Kidney epithelial cell (primary cell): Measurements from ENCODE around the gene DNPH1. TPM values are rescaled to one million over a fixed set of nuclear protein-coding genes. Genes with fewer than 3 reads are reported as not detected.

ENCODE experiments used
- DNase-seq: peaks from one replicate; pipeline ENCODE4 v3.0.0-alpha.2; 2010; ENCODE audit warnings: low read depth
- H3K27me3 ChIP-seq: 2 replicates; pipeline ENCODE4 v1.6.0; 2011; ENCODE audit warnings: low read length; ENCODE audit not compliant: control insufficient read depth, insufficient read depth
- H3K36me3 ChIP-seq: 2 replicates; pipeline ENCODE4 v1.5.1; 2011; ENCODE audit warnings: low read length; ENCODE audit not compliant: control insufficient read depth, insufficient read depth
- H3K4me3 ChIP-seq: 2 replicates; pipeline ENCODE4 v1.5.1; 2011; ENCODE audit warnings: low read depth, mild to moderate bottlenecking, control low read depth, low read length
- total RNA-seq: library from RNA; depleted of rRNA; stranded (reverse); fragments of >200 nt; gene quantifications from 2 replicates; pipeline ENCODE4 v1.2.3, GENCODE V29; 2015
- TF ChIP-seq, protein P1 (sequence below): IDR thresholded peaks from 2 replicates; pipeline ENCODE4 v1.5.1; 2011; ENCODE audit warnings: mild to moderate bottlenecking, moderate library complexity, low read length, control low read depth, inconsistent platforms; ENCODE audit not compliant: insufficient read depth, poor library complexity, severe bottlenecking

Gene DNPH1, protein sequence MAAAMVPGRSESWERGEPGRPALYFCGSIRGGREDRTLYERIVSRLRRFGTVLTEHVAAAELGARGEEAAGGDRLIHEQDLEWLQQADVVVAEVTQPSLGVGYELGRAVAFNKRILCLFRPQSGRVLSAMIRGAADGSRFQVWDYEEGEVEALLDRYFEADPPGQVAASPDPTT
- total RNA-seq, result 239 and 284 TPM in 2 replicates

DNA sequence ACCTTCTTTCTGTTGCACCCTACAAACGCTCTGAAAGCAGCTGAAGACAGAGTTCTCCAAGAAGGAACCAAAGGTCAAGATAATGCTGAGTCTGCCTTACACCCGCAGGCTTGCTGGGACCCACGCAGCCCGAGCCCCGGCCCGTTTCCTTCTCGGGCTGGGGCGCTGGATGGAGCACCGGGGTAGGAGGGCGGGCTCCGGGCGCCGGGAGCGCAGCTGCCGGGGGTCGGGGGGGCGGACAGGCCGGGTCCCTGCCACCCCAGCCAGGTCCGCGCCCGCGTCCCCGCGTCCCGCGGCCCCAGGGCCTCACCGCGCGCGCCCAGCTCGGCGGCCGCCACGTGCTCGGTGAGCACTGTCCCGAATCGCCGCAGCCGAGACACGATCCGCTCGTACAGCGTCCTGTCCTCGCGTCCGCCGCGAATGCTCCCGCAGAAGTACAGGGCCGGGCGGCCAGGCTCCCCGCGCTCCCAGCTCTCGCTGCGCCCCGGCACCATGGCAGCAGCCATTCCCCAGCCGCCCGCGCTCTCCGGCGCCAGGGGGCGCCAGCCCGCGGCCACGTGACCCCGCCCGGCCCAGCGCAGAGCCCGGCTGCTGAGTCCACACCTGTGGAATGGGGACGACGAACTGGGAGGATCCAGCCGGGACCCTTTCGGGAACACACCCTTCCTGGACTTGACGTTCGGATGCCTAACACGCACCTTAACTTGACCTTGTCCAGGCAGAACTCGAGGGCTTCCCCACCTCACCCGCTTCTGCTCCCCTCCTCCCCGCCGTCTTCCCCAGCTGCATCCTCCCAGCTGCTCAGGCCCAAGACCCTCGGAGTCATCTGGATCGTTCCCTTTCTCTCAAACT, at the start of gene DNPH1:
DNPH1 (minus strand) TSS at position 531 of the 852 bp plus-strand sequence; CDS start at position 506, 25 bp downstream.
- TF ChIP-seq, protein P1, sequence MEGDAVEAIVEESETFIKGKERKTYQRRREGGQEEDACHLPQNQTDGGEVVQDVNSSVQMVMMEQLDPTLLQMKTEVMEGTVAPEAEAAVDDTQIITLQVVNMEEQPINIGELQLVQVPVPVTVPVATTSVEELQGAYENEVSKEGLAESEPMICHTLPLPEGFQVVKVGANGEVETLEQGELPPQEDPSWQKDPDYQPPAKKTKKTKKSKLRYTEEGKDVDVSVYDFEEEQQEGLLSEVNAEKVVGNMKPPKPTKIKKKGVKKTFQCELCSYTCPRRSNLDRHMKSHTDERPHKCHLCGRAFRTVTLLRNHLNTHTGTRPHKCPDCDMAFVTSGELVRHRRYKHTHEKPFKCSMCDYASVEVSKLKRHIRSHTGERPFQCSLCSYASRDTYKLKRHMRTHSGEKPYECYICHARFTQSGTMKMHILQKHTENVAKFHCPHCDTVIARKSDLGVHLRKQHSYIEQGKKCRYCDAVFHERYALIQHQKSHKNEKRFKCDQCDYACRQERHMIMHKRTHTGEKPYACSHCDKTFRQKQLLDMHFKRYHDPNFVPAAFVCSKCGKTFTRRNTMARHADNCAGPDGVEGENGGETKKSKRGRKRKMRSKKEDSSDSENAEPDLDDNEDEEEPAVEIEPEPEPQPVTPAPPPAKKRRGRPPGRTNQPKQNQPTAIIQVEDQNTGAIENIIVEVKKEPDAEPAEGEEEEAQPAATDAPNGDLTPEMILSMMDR, result peak; percentile 18

DNA sequence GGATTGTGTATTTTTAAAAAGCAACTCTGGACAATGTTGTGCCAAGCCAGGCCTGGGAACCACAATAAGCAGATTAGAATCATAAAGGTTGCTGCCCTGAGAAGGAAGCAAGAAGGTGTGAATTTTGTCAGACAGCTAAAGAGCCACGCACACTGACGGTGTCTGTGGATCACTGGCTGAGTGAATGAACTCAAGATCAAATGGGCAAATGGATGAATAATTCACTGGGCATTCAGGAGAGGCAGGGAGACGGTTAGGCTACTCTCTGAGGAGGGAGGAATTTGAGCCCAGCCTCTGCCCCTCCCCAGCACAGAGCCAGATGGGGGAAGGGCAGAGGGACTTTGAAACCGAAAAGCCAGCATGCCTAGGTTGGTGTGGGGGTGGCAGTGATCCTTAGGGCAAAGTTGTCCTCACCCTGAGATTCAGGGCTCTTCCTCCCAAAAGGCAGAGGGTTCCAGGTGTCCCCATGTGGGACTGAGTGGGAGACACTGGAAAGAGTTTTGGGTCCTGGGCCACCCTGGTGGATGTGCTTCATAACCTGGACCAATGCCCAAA, 49.3 kb upstream of the DNPH1 start:
- Histone ChIP-seq H3K27me3 (peaks cover 39% of the 10 kb centered on the region), H3K4me3 (no peak overlapping the region), H3K36me3 (no peaks in the 10 kb centered on the region)
- DNase-seq, result peak; percentile 29
- TF ChIP-seq, protein P1, result no peak

More for the DNA sequence above, at the start of gene DNPH1:
- Histone ChIP-seq H3K4me3 (peak within 1 kb of the TSS; percentile 54), H3K27me3 (peaks cover 3% of the 10 kb centered on the region), H3K36me3 (peaks cover 1% of the 10 kb centered on the region)
- no peak for DNase-seq

DNA sequence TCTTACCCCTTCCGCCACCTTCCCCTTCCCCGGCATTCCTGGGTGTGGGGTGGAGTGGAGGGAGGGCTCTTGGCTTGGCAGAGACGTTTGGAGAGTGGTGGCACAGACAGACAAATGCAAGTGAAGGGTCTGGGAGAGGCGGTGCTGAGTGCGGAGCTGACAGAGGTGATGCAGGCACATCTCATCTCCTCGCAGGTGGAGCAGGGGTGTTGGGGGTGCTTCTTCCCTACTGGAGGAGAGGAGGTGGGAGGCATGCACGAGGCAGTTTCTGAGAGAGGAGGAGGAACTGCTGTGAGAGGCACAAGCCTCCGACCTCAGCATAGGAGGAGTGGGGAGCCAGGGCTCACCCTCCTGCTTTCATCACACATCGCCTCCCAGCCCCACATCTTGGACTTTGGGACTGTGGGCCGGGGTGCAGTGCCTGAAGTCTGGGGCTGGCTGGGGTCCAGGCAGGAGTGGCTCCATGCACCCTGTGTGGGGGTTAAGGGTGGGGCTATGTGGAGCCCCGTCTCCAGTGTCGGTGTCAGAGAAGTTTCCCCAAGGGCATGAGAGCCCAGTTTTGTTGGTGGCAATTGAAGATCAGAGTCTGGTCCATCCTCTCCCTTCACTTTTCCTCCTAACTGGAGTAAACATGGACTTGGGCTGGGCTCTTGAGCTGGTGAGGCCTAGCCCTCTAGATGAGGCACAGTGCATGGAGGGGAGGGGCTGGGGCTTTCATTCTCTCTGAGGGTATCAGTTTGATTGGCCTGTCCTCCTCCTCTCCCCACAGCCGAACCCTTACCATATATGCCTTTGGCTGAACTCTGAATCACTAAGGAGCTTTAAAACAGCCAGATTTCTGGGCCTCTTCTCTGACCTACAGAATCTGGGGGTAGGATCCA, 48.6 kb upstream of the DNPH1 start:
- H3K4me3 ChIP-seq, result no peak overlapping the region
- no peak for DNase-seq
- TF ChIP-seq, protein P1, result no peak
- no peaks in the 10 kb centered on the region for H3K36me3 ChIP-seq
- peaks cover 36% of the 10 kb centered on the region for H3K27me3 ChIP-seq

DNA sequence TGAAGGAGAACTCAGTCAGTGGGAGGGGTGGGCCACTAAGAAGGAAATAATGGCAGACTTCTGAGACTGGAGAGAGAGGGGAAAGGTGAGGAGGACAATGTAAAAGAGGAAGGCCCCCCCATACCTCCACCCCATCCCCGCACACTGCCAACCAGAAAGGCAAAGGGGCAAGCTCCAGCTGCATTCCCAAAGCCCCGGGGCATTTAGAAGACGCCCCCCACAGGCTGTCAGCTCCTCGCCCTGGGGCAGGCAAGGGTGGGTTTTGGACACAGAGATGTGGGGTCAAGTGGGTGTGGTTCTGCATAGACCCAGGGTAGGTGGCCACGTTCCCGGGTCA, 48.0 kb upstream of the DNPH1 start:
- TF ChIP-seq, protein P1, result no peak
- Histone ChIP-seq H3K27me3 (peaks cover 30% of the 10 kb centered on the region), H3K4me3 (no peak overlapping the region), H3K36me3 (no peaks in the 10 kb centered on the region)
- DNase-seq, result no peak

DNA sequence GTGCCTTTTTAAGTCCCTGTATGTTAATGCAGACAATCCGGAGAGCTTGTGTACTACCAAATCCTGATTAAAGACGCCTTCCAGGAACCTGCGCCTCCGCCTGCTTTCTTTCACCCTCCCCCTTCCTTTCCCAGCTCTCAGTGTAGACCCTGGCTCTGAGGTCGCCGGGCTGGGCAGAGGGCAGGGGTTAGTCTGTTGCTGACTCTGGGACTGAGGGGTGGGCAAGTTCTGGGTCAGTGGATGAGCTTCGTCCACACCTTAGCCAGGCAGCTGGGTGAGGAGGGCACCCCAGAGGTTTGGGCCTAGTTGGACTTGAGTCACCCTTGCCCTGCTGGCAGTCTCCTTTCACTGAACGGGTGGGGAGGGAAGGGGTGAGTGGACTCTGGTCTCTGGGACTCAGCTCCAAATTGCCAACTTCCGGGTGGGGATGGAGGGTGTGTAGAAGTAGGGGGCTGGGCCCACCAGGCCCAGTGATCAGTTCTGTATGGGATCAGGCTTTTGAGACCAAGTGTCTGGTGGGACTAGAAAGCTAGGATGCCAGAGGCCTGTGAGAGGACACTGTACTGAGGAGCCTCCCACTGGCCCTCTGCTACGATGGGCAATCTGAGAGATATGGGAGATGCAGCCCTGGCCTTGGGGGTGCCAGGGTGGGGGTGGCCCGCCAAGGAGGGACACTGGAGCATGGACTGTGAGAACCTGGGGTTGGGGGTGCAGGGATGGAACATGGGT, 47.5 kb upstream of the DNPH1 start:
- TF ChIP-seq, protein P1, result no peak
- Histone ChIP-seq H3K36me3 (no peaks in the 10 kb centered on the region), H3K27me3 (peaks cover 32% of the 10 kb centered on the region), H3K4me3 (no peak overlapping the region)
- no peak for DNase-seq
